Measurements from ENCODE around the gene PHF12.
A peak's percentile ranks its signal among the peaks of the same experiment; 100 is the strongest.

The PHF12 gene

DNA sequence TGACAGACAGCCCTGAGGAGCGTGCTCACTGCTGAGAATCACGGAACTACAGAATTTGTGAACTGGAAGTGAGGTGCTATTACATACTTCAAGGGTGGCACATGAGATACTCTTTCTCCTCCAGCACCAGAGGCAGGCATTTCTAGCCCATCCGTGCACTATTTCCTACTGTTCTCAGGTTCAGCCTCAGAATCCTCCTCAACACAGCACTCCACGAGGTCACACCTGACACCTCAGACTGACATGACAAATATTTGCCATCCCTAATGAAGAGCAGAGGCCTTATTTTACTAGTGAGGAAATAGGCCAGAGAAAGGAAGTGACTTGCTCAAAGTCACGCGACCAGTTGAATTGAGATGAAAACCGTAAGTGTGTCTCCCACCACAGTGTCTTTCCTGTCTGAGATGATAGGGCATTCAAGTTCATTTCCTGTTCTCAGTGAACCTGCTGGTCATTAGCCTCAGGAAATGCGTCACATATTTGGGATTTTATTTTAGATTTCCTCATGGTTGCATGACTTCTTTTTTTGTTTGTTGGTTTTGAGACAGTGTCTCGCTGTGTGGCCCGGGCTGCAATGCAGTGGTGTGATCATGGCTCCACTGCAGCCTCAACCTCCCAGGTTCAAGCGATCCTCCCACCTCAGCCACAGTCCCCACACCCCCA lies 30.9 kb upstream of the PHF12 start:
- H3K9me3 ChIP-seq, result no peaks in the 10 kb centered on the region
- TF ChIP-seq CTCF (IDR thresholded peaks at IDR 0.05), result peak; percentile 9

GRCh38 chr17:28978356-28978964 lies 27.1 kb upstream of the PHF12 start:
- Histone ChIP-seq H3K4me1 (ENCODE audit: control insufficient read depth in 1 of 2, insufficient read depth in 1 of 2, low read depth in 1 of 2, low read length in 1 of 2) (peaks cover 20 to 22% of the 10 kb centered on the region in 2 experiments), H3K9me3 (no peaks in the 10 kb centered on the region), H3K27ac (no peak overlapping the region), H3K36me3 (no peaks in the 10 kb centered on the region), H3K4me3 (ENCODE audit: low read depth in 1 of 2, low read length in 1 of 2) (no peak overlapping the region), H3K27me3 (no peaks in the 10 kb centered on the region)
- TF ChIP-seq CTCF (IDR thresholded peaks at IDR 0.05), result no peak

More for the DNA sequence above, 30.9 kb upstream of the PHF12 start:
- Histone ChIP-seq H3K27ac (peak overlapping the region; percentile 95), H3K36me3 (no peaks in the 10 kb centered on the region), H3K4me1 (ENCODE audit: control insufficient read depth in 1 of 2, insufficient read depth in 1 of 2, low read depth in 1 of 2, low read length in 1 of 2) (peaks cover 23 to 25% of the 10 kb centered on the region in 2 experiments), H3K27me3 (peaks cover 17% of the 10 kb centered on the region), H3K4me3 (ENCODE audit: low read depth in 1 of 2, low read length in 1 of 2) (peak overlapping the region in 1 of 2 experiments; percentile 11)

DNA sequence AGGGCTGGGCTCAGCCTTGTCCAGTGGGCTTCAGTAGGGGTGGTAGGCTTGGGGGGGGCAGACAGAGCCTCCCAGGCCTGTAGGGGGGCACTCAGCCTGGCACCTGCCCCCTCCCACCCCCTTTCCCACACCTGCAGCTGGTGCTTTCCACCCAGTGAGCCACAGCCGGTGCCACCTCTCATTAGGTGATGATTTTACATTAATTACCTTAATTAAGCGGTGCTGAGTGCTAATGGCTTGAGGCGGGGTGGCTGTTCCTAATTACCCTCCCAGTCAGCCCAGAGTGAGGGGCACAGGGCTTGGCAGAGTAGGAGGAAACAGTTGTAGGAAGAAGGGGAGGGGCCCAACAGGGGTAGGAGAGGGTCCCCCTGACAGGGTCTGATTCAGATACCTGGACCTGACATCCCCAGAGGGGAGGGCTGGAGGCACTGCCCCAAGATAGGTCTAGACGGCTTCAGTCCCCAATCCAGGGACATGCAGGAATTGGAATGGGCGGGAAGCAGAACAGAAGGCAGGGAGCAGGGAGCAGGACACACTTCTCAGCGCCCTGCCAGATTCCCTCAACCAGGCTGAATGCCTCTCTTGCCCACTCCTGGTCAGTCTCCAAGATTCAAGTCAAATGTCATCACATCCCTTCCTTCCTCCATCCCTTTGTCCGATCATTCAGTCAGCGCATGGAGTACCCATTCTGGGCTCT lies 26.5 kb upstream of the PHF12 start:
- Histone ChIP-seq H3K4me1 (ENCODE audit: control insufficient read depth in 1 of 2, insufficient read depth in 1 of 2, low read depth in 1 of 2, low read length in 1 of 2) (peaks cover 14 to 16% of the 10 kb centered on the region in 2 experiments), H3K36me3 (no peaks in the 10 kb centered on the region), H3K4me3 (ENCODE audit: low read depth in 1 of 2, low read length in 1 of 2) (no peak overlapping the region), H3K27ac (no peak overlapping the region), H3K27me3 (no peaks in the 10 kb centered on the region), H3K9me3 (no peaks in the 10 kb centered on the region)
- TF ChIP-seq CTCF (IDR thresholded peaks at IDR 0.05), result no peak

DNA sequence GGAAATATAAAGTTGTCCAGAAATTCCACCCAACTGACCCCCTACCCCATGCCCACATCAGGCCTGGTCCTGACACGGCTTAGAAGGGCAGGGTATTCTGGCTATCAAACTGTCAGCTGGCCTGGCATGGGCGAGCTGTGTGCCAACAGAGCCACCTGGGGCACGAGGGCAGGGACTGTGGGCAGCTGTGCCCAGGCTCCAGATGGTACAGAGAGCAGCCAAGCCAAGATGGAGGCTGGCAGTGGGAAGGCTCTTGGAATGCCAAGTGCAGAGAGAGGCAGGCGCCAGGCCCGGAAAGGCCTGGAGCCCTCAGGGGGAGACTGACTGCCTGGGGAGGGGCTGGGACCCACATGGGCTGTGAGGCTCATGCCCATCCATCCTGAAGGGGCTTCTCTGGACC lies 24.3 kb upstream of the PHF12 start:
- no peaks in the 10 kb centered on the region for H3K9me3 ChIP-seq
- H3K27me3 ChIP-seq, result no peaks in the 10 kb centered on the region
- H3K27ac ChIP-seq, result no peak overlapping the region
- H3K36me3 ChIP-seq, result no peaks in the 10 kb centered on the region
- no peaks in the 10 kb centered on the region for H3K4me1 ChIP-seq (ENCODE audit: control insufficient read depth in 1 of 2, insufficient read depth in 1 of 2, low read depth in 1 of 2, low read length in 1 of 2)
- H3K4me3 ChIP-seq (ENCODE audit: low read depth in 1 of 2, low read length in 1 of 2), result no peak overlapping the region
- no peak for TF ChIP-seq CTCF (IDR thresholded peaks at IDR 0.05)

DNA sequence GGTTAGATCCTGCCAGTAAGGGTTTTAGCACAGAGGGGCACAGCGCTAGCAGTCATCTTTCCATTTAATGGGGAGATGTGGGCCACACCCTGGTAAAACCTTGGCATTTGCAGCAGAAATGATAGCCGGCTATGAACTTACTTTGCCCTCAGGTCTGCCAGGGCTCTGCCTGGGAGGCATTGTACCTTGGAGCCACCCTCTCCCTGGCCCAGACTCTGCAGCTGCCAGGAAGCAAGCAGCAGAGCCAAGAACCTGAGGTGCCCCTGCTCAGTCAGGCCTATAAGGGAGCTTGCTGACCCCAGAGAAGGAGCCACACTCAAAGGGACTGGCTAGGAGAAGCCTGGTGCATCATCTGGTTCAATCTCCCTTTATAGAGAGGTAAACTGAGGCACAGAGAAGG lies 23.7 kb upstream of the PHF12 start:
- H3K4me1 ChIP-seq (ENCODE audit: control insufficient read depth in 1 of 2, insufficient read depth in 1 of 2, low read depth in 1 of 2, low read length in 1 of 2), result no peaks in the 10 kb centered on the region
- no peak overlapping the region for H3K4me3 ChIP-seq (ENCODE audit: low read depth in 1 of 2, low read length in 1 of 2)
- H3K9me3 ChIP-seq, result no peaks in the 10 kb centered on the region
- no peak for TF ChIP-seq CTCF (IDR thresholded peaks at IDR 0.05)
- no peak overlapping the region for H3K27ac ChIP-seq
- H3K27me3 ChIP-seq, result no peaks in the 10 kb centered on the region
- no peaks in the 10 kb centered on the region for H3K36me3 ChIP-seq

Measured in neutrophil (primary cell).